Left colon (tissue), 2 donors: ENCODE data around the gene CD69. TPM values are rescaled to one million over a fixed set of nuclear protein-coding genes. Genes with fewer than 3 reads are reported as not detected.

Experiments used
- ATAC-seq: fragments of 200-7000 bp; cut with Tn5 transposase; one replicate; pipeline ENCODE4 v1.9.1; 2020; ENCODE audit warnings: mild to moderate bottlenecking, moderate library complexity
- DNase-seq, 2 donors: peaks; one replicate each; pipeline ENCODE4 v3.0.0-alpha.2; 2020
- intact Hi-C, 2 donors: fragments of 100-400 bp; cut with DNase I in 1 of 2; cut with micrococcal nuclease in 1 of 2; formaldehyde crosslinking; loops; one replicate each; pipeline versions ENCODE4 v1.11.2 to v1.14.0; 2022; cut with DNase I, micrococcal nuclease
- total RNA-seq, 2 donors: library from RNA; stranded (reverse); fragmentation: NEBNext Ultra II Directional; extraction: Animal tissue kit (Norgen Biotek cat#: 25700); gene quantifications; one replicate each; pipeline ENCODE4 v1.2.1, GENCODE V29; 2021
- donor health status: DM: no; HTN: no; CAD: no.
- donor health status: DM: yes; HTN: yes; CAD: no.

CD69 gene
- total RNA-seq, 2 donors from 2014 or later = 2.6 to 3.9 TPM

DNA sequence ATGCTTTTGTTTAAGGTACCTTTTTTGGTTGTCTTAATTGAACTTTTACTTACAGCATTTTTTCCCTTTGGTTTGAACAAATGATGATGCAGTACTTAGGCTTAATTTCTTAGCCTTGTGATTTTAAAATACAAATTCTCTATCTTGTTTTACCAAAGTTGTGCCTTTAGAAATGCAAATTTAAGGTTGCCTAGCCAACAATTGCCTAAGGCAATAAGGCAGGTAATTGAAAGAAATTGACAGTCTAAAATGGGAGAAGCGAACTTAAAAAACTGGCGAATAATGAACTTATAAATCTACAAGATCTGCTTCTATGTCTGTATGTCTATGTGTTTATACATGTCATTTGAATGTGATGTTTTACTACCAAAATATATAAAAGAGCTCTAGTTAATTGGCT is 23.6 kb upstream of the CD69 start:
- DNase-seq = no peak
- intact Hi-C loops = no loop called here
- no peak for ATAC-seq

DNA sequence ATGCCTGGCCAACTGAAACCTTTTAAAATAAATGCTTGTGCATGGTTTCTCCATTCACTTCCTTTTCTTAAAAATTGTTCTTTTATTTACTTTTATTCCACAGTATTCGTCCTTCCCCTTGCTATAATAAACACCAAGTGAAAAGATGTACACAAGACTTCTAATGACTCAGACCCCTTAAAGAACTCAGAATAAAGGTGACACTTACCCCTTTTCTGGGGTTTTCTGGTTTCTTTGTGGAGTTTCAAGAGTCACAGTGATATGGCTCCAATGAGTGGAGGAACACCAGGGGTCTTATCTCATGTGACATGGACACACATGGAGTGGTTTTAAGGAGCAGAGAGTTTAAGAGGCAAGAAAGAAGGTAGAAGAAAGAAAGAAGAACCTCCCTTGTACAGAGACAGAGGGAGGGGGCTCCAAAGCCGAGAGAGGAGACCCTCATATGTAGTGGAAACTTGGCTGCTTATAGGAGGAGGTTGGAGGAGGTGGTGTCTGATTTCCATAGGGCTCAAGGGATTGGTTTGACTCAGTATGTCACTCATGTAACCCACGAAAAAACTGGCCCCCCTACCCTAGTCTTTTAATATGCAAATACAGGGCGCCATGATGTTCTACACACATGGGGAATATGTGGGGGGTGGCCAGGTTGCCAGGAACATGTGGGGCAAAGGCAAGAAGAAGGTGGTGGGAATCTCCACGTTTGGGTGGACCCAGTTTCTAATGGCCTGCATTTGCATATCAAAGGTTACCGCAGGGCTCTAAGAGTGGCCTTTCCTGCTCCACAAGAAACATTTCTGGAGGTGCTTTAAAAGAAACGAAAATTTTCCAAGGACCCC is 22.1 kb upstream of the CD69 start:
- intact Hi-C loops = no loop called here
- no peak for DNase-seq
- ATAC-seq = no peak

DNA sequence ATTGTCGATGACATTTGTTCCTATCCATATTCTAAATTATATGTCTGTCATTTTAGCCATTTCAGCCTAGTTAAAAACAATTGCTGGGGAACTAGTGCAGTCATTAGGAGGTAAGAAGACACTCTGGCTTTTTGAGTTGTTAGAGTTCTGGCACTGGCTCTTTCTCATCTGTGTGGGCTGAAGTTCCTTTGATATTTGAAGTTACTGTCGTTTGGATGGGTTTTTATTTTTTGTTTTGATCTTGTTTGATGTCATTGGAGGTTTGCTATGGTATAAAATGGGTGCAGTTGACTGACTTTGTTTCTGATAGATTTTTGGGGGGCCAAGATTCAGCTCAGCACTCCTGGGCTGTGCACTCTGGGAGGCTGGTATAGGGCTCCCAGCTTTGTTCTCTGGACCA is 20.7 kb upstream of the CD69 start:
- DNase-seq (no peak), ATAC-seq (no peak)
- intact Hi-C loops = no loop called here

DNA sequence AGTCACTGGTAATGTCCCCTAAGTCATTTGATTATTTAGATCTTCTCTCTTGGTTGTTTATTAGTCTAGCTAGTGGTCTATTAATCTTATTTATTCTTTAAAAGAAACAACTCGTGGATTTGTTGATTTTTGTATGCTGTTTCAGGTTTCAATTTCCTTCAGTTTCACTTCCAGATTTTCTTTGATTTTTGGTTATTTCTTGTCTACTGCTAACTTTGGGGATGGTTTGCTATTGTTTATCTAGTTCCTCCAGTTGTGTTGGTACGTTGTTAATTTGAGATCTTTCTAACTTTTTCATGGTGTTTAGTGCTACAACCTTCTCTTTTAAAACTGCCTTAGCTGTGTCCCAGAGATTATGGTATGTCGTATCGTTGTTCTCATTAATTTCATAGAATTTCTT is 18.5 kb upstream of the CD69 start:
- ATAC-seq (no peak), DNase-seq (no peak)
- intact Hi-C loops = no loop called here

DNA sequence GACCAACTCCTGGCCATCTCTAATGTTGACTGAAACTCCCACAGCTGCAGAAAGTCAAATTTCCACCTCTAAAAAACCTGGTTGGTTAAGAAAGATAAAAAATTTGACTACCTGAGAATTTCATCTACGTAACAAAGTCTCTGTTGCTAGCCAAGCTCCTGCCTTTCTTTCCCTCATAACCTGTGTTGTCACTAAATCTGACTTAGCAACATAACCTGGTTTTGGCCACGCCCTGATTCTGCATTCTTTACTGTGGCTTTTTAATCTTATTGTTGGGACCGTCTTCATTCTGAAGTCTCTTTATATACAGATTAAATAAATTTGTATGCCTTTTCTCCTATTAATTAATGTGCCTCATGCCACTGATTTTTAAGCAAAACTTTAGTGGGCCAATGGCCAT is 16.1 kb upstream of the CD69 start:
- ATAC-seq = no peak
- DNase-seq = no peak

DNA sequence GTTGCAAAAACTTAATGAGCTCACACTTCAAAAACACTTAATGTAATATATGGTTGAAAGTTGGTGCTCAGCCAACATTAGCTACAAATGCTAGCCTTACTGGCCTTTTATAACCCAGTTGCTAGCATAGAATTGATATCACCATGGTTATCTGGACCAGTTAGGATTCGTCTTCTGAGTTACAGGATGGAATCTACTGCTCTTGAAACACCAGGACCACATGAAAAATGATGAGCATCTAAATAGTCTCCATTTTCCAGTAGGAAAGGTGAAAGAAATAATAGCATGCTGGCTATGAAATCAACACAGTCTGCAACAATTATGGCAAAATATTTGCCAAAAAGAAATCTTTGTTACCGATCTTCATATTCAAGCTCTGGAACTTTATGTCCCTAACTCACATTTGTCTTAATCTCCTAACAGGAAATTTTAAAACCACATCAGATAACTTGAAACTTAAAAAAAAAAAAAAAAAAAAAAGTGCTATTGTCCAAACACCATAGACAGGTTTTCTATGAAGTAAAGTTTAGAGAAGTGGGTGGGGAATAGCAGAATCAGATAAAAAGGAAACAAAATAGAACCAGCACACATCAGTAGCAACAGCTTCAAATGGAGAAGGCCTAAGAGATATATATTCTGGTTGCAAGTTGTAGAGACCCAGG is 12.6 kb upstream of the CD69 start:
- DNase-seq = no peak
- ATAC-seq = no peak
- intact Hi-C loops = no loop called here

More for the DNA sequence above, 16.1 kb upstream of the CD69 start:
- intact Hi-C loops = no loop called here

DNA sequence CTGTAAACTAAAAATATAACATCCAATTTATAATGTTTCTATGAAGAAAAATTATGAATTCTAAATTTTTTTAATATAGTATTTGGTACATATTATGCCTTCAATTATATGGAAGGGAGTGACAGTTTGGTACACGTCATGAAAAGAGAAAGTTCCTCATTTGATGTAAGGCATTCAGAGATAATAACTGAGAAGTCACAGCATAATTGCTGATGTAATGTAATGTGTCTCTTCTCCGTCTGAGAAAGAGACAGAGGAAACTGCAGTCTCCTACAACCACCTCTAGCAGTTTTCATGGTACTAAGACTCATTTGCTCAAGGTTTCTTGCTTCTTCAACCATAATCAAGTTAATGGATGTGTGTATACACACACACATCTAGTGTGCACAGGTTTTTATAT is 2.3 kb upstream of the CD69 start:
- intact Hi-C loops = no loop called here
- ATAC-seq = no peak
- no peak for DNase-seq

DNA sequence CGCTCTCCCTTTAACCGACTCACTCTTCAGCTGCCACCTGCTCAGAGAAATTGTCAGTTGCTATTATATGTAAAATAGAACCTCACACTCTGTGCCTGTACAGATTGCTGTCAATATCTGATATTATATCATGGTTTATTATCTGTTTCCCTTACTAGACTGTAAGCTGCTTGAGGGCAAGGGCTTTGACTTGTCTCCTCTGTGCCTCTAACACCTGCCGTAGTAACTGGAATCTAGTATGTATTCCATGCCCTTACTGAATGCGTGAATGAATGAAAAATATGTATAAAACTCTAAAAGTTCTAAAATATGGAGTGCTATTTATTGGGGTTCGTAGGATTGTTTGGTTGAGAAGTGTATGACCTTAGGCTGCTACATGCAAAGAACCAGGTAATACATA is 1.7 kb upstream of the CD69 start:
- intact Hi-C loops = no loop called here
- ATAC-seq (no peak), DNase-seq (no peak)

DNA sequence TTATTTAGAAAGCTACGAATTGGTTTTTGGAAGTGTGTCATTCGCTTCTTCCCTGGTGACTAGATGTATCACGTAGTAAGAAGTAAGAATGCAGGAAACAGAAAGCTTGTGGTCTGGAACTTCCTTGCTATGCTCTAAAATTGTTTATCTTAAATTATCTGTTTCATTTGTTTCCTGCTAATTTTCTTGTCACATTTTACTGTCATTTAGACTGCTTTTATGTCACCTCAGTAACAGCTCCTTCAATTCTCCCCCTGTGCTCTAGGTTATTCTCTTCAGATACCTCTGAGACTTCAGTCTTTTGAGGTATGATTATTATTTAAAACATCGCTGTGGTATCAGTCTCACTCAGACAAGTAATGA is 699 bp upstream of the CD69 start:
- DNase-seq (no peak), ATAC-seq (no peak)
- intact Hi-C loops = no loop called here

DNA sequence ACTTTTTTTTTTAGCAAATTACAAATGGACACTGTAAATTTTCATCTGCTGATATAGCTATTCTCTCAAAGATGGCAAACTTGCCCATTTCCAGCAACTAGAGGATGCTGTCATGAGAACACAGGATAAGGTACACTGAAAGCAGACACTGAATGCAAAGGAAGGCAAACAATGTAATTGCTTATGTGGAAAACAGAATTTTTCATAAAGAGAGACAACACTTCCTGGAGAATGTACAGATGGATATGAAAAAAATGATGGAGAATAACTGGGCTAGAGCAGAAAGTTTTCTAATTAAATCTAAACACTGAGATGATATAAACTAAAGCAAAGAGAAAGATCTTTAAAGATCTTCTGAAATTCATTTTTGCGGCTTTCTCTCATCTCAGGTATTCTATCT is 581 bp downstream of the CD69 start:
- DNase-seq = no peak
- no peak for ATAC-seq
- intact Hi-C loops = no loop called here

DNA sequence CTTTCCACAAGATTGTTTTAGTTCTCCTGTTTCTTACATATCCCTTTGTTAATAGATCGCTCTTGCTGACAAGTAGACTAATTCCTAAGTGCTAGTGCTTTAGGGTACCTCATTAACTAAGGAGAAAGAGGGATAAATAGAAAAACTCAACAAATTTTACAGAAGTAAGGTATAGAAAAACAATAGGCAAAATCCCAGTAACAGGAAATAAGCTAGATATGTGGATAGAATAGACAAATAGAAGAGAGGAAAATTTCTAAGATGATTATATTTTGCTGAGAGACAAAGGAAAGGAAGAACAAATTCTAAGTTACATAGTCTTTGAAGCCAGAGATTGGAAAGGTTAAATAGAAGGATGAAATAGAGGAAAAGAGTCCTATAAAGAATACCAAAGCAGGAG is 1.0 kb downstream of the CD69 start:
- no peak for ATAC-seq
- intact Hi-C loops = no loop called here
- DNase-seq = no peak

DNA sequence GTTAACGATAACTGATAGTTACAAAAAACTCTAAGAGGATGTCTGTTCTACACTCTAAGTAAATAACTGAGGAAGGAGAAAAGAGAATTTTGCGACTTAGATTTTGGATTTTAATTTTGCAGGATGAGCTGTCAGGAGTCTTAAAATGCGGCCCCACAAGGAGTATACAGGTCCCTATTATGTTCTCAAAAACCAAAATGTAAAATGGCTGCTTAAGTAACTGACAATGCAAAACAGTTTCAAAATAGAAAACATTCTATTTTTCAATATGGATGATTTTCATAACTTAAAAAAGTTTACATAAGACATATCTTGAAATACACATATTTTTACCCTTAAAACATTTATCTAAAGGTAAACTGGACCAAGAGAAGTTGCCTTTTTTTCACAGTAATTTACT is 2.6 kb downstream of the CD69 start:
- ATAC-seq = no peak
- intact Hi-C loops = no loop called here
- no peak for DNase-seq

DNA sequence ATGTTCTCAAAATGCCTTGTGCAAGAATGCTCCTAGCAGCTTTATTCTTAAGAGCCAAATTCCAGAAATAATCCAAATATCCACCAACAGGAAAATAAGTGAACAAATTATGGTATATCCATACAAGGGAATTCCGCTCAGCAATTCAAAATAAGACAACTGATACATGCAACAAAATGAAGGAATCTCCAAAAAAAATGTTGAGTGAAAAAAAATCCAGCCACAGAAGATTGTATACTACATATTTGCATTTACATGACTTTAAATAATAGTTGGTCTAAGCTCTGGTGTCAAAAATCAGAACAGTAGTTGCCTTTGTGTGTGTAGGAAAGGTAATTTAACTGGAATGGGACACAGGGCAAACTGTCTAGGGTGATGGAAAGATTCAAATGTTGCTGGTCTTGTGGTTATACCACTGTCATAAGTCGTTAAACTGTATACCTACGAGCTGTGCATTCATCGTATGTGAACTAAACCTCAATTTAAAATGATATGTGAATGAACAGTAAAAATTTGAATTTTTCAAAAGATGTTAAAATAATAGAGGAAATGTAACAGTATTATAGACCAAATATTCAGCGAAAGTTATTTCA is 3.2 kb downstream of the CD69 start:
- intact Hi-C loops = no loop called here
- ATAC-seq = no peak
- DNase-seq = no peak

DNA sequence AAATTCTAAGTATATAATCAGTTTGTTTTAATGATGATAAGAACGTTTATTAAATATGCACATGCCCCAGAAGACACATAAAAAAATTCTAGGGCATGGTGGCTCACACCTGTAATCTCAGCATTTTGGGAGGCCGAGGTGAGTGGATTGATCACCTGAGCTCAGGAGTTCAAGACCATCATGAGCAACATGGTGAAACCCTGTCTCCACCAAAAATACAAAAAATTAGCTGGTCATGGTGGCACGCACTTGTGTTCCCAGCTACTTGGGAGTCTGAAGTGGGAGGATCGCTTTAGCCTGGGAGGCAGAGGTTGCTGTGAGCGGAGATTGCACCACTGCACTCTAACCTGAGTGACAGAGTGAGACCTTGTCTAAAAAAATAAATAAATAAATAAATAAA is 4.0 kb downstream of the CD69 start:
- ATAC-seq (no peak), DNase-seq (no peak)
- intact Hi-C loops = no loop called here

DNA sequence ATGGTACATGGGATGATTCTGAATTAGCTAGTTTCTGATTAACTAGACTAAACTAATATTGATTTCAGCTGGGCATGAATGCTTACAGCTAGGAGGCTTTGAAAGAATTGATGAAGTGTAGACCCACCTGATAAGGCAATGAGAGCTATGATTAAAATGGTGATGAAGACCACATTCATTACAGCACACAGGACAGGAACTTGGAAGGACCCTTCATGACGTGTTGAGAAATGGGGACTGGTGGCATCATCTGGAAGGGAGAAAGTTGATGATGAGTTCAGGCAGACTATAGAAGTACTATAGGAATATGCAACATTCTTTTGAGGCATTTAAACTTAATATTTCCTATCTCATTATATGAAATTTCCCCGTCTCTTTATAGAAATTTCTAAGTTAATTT is 4.5 kb downstream of the CD69 start:
- no peak for ATAC-seq
- intact Hi-C loops = no loop called here
- DNase-seq = no peak

DNA sequence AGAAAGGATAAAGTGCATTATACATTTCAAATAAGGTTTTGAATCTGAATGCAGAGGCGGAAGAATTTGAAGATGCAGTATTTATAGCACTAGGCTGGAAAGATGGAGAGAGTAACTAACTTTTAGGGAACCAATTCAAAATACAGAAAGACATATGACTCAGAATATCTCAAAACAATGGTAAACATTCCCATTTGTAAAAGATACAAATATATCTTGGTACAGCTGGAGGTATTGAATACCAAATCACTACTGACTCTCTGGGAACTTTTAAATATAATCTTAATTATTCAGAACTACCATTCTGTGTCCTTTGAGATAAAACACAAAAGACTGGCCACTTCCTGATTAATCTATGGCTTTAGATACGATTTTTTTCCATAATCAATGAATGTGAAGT is 5.1 kb downstream of the CD69 start:
- DNase-seq = no peak
- intact Hi-C loops = no loop called here
- no peak for ATAC-seq

DNA sequence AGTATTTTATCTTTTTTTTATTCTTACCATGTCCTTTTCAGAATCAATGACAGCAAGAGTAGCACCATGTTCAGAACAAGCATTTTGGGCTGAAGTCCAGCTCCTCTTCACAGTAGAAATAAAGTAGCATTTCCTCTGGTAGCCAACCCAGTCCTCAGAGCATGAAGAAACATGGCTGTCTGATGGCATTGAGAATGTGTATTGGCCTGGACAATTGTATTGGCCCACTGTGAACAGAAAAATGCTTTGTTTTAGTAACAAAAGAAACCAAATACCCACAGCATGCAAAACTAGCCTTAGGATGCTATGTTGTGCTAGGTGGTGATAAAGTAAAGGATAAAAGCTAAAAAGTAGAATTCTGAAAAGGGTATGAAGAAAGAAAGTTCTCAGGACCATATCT is 5.7 kb downstream of the CD69 start:
- no peak for DNase-seq
- intact Hi-C loops = no loop called here
- no peak for ATAC-seq

DNA sequence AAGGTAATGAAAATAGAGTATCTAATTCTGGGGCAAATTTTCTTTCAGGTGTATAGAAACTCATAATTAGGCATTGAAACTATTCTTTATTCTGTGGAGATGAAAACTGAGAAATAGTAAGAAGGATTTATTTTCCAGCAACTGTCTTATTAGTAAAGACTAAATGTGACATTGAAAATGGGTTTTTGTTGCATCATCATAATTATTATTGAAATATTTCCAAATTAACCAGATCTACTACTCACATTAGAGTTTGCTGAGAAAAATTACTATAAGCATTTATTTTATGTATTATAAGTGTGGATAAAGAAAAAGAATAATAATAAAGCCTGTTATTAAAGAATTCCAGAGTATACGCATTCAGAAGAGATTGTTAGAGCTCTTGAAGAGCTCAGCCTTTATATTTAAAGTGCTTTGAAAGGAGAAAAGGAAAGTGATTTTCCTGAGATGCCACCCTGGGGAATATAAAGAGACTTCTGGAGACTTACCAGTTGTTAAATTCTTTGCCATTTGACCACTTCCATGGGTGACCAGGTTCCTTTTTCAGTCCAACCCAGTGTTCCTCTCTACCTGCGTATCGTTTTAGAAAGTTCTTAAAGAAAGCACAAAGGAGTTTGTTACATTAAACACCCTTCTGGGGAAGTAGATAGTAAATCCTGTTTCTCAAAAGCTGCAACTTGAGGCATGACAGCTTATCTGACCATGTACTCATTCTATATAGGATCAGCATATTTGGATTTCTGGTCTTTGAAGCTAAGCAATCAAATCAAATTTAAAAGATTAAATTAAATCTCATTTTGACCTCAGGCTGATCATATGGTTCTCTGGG is 6.4 kb downstream of the CD69 start:
- intact Hi-C loops = loop anchor here in 1 of 2 donors (5.0 kb wide), 1 partner anchor 173 kb away; no protein-coding TSS in a partner anchor
- ATAC-seq (no peak), DNase-seq (no peak)

DNA sequence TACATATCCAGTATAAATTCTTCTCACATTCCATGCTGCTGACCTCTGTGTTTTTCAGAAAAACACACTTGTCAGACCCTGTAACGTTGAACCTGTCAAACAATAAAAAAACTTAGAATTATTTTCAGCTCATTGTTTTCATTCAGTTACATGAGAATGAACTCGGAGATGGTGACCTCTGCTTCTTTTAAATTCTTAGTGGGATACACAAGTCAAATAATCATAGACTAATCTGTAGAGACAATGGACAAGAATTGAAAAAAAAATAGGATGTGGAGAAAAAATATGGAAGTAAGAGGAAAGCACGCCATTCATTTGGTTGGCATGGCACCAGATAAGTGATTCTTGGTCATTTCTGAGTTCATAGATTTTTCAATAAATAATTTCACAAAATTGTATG is 7.2 kb downstream of the CD69 start:
- ATAC-seq = no peak
- intact Hi-C loops = loop anchor here in 1 of 2 donors (5.0 kb wide), 1 partner anchor 174 kb away; no protein-coding TSS in a partner anchor
- no peak for DNase-seq
